GM19025 (cell line): ENCODE data around the gene ATG9B.
"Not testable (repeated sequence)": the region's sequence is repeated elsewhere in the genome, so short reads cannot be mapped to it uniquely, and the experiment has no call there.

ENCODE experiments used
- ATAC-seq: cut with Tn5 transposase; IDR thresholded peaks from one replicate; pipeline ENCODE4 v1.9.1; 2021; ENCODE audit warnings: mild to moderate bottlenecking, low read depth, moderate library complexity; ENCODE audit not compliant: unreplicated experiment

The ATG9B gene

GRCh38 chr7:151039850-151040548 is 15.7 kb upstream of the ATG9B start:
- ATAC-seq = no peak

- ATAC-seq = no peak
Observed at GRCh38 chr7:151038951-151039849, 14.9 kb upstream of the ATG9B start.

GRCh38 chr7:151035902-151036301 is 11.6 kb upstream of the ATG9B start:
- ATAC-seq = no peak

GRCh38 chr7:151035026-151035717 is 10.9 kb upstream of the ATG9B start:
- ATAC-seq = no peak

- no peak for ATAC-seq
Observed at GRCh38 chr7:151034312-151035025, 10.2 kb upstream of the ATG9B start.

GRCh38 chr7:151033864-151034249 is 9.6 kb upstream of the ATG9B start:
- ATAC-seq = no peak

- ATAC-seq = no peak
Observed at GRCh38 chr7:151032936-151033863, 8.9 kb upstream of the ATG9B start.

GRCh38 chr7:151031011-151031410 is 6.7 kb upstream of the ATG9B start:
- no peak for ATAC-seq

- ATAC-seq = no peak
Observed at GRCh38 chr7:151028948-151029501, 4.7 kb upstream of the ATG9B start.

GRCh38 chr7:151028131-151028947 is 4.0 kb upstream of the ATG9B start, which contains the start of gene ABCB8:
TSS of gene ABCB8 (plus strand) at chr7:151028450. CDS start at chr7:151028516, 66 bp downstream.
- ATAC-seq = peak; percentile 97

GRCh38 chr7:151027728-151028130 is 3.4 kb upstream of the ATG9B start:
- ATAC-seq = not testable (repeated sequence)

GRCh38 chr7:151026771-151027727 is 2.8 kb upstream of the ATG9B start:
- not testable (repeated sequence) for ATAC-seq

GRCh38 chr7:151025924-151026671 is 1.8 kb upstream of the ATG9B start:
- no peak for ATAC-seq

GRCh38 chr7:151023232-151023631 is 1.1 kb downstream of the ATG9B start:
- no peak for ATAC-seq

- ATAC-seq = no peak
Observed at GRCh38 chr7:151020231-151020630, 4.1 kb downstream of the ATG9B start.

GRCh38 chr7:151019130-151019447 is 5.2 kb downstream of the ATG9B start:
- no peak for ATAC-seq
